ENCODE measurements around the gene QRSL1. TPM values are rescaled to one million over a fixed set of nuclear protein-coding genes. Genes with fewer than 3 reads are reported as not detected.

Gene QRSL1
- polyA plus RNA-seq, 1 of the 3 experiments (the other 2 are of a cell fraction): 5.7 TPM

DNA sequence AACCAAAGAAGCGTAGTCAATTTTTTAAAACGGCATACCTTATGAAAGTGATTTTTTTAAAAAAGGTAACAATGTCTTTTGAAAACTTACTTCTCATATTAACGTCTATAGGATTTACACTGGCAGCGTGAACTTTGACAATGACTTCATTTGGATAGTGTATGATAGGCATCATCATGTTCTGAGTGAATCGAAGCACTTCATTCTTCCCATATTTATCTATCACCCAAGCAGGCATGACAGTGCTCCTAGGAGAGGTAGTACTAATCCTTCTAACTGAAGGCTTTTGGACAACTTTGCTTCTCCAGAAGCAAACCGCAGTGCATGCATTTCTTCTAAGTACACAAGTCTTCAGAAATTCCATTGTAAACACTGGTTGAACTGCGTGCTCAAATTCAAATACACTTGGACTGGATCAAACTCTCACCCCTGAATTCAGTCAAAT, 698 bp upstream of the QRSL1 start:
- peaks cover 47% of the 10 kb centered on the region for H3K79me2 ChIP-seq (ENCODE audit: insufficient read depth)
- H4K20me1 ChIP-seq (ENCODE audit: insufficient read depth): no peaks in the 10 kb centered on the region
- ChIA-PET CTCF (interaction anchor here (1.0 to 1.2 kb wide), 2 partner anchors 9 to 350 kb away, joined by 3 to 4 read pairs; no protein-coding TSS in a partner anchor), POLR2A (interaction anchor here (0.6 kb wide), 1 partner anchor 87 kb away, joined by 4 read pairs; no protein-coding TSS in a partner anchor)
- peak overlapping the region; percentile 73 to 81; a peak in 3 of 4 replicates for H3K27ac ChIP-seq (ENCODE audit: low read depth in 2 of 2, low read length in 1 of 2)
- H3K4me3 ChIP-seq (ENCODE audit: low read depth in 2 of 2, low read length in 1 of 2): peak overlapping the region; percentile 78 to 98
- peaks cover 4 to 11% of the 10 kb centered on the region in 2 experiments; a peak in 3 of 4 replicates for H3K4me1 ChIP-seq (ENCODE audit: control insufficient read depth in 1 of 2, insufficient read depth in 2 of 2, low read depth in 1 of 2, low read length in 1 of 2)
- peak overlapping the region; percentile 94 for H3K9ac ChIP-seq
- H2AFZ ChIP-seq (ENCODE audit: low read depth): peak overlapping the region; percentile 100
- TF ChIP-seq RCOR1 (IDR thresholded peaks at IDR 0.05; ENCODE audit: low read length) (no peak), GABPA (IDR thresholded peaks at IDR 0.05; ENCODE audit: low read depth) (no peak), TAF1 (IDR thresholded peaks at IDR 0.05; ENCODE audit: borderline replicate concordance, low read depth, low read length) (no peak), FOXM1 (IDR thresholded peaks at IDR 0.05; ENCODE audit: low read depth) (no peak), TCF12 (IDR thresholded peaks at IDR 0.05) (no peak), FOSL2 (IDR thresholded peaks at IDR 0.05; ENCODE audit: borderline replicate concordance, low read depth) (no peak), JUND (IDR thresholded peaks at IDR 0.05) (no peak), MEF2A (IDR thresholded peaks at IDR 0.05; ENCODE audit: borderline replicate concordance, low read depth) (no peak), REST (IDR thresholded peaks at IDR 0.05; ENCODE audit: low read depth, low read length) (no peak), SMC3 (IDR thresholded peaks at IDR 0.05; ENCODE audit: low read depth, low read length) (no peak)
- TF ChIP-seq, protein P1, sequence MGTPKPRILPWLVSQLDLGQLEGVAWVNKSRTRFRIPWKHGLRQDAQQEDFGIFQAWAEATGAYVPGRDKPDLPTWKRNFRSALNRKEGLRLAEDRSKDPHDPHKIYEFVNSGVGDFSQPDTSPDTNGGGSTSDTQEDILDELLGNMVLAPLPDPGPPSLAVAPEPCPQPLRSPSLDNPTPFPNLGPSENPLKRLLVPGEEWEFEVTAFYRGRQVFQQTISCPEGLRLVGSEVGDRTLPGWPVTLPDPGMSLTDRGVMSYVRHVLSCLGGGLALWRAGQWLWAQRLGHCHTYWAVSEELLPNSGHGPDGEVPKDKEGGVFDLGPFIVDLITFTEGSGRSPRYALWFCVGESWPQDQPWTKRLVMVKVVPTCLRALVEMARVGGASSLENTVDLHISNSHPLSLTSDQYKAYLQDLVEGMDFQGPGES (IDR thresholded peaks at IDR 0.05; ENCODE audit: low read depth, low read length): no peak
- WGBS (ENCODE audit: low lambda C conversion rate): 19% methylated on average over 7 of the region's 7 CpGs
- no peaks in the 10 kb centered on the region for H3F3A ChIP-seq (replicated peaks; ENCODE audit: insufficient read depth)
- H3K4me2 ChIP-seq: peak overlapping the region; percentile 90
- peaks cover 5% of the 10 kb centered on the region; the same call in 1 of the 2 replicates for H3K9me3 ChIP-seq
- H3K36me3 ChIP-seq (replicated peaks in 1 of 2; ENCODE audit: control insufficient read depth in 1 of 2, insufficient read depth in 2 of 2, low read length in 1 of 2): no peaks in the 10 kb centered on the region
- DNase-seq: no peak
- no peaks in the 10 kb centered on the region for H3K27me3 ChIP-seq (ENCODE audit: insufficient read depth)
- H3K9me2 ChIP-seq: no peaks in the 10 kb centered on the region

- ChIA-PET POLR2A (no interaction called here), CTCF (interaction anchor here (1.3 kb wide), 1 partner anchor 350 kb away, joined by 6 read pairs; no protein-coding TSS in a partner anchor)
- Histone ChIP-seq H3F3A (replicated peaks; ENCODE audit: insufficient read depth) (no peaks in the 10 kb centered on the region), H3K79me2 (ENCODE audit: insufficient read depth) (peaks cover 58% of the 10 kb centered on the region), H3K9me2 (no peaks in the 10 kb centered on the region), H3K9me3 (peaks cover 5% of the 10 kb centered on the region; the same call in 1 of the 2 replicates), H3K9ac (peak overlapping the region; percentile 94), H3K4me3 (ENCODE audit: low read depth in 2 of 2, low read length in 1 of 2) (peak overlapping the region; percentile 78 to 98), H3K4me1 (ENCODE audit: control insufficient read depth in 1 of 2, insufficient read depth in 2 of 2, low read depth in 1 of 2, low read length in 1 of 2) (peaks cover 4 to 11% of the 10 kb centered on the region in 2 experiments; a peak in 3 of 4 replicates), H3K4me2 (peak overlapping the region; percentile 90), H2AFZ (ENCODE audit: low read depth) (peak overlapping the region; percentile 100), H3K36me3 (replicated peaks in 1 of 2; ENCODE audit: control insufficient read depth in 1 of 2, insufficient read depth in 2 of 2, low read length in 1 of 2) (no peaks in the 10 kb centered on the region), H3K27me3 (ENCODE audit: insufficient read depth) (no peaks in the 10 kb centered on the region), H4K20me1 (ENCODE audit: insufficient read depth) (no peaks in the 10 kb centered on the region), H3K27ac (ENCODE audit: low read depth in 2 of 2, low read length in 1 of 2) (peak overlapping the region; percentile 73 to 81)
- no peak for DNase-seq
- WGBS (ENCODE audit: low lambda C conversion rate): 1% methylated on average over 12 of the region's 14 CpGs
- TF ChIP-seq FOXJ3 (CRISPR knock-in tag; IDR thresholded peaks at IDR 0.05) (no peak), RAD21 (IDR thresholded peaks at IDR 0.05; ENCODE audit: low read length) (no peak), EP300 (IDR thresholded peaks at IDR 0.05; ENCODE audit: borderline replicate concordance in 1 of 2, low read depth in 1 of 2, low read length in 1 of 2) (no peak), EZH2phosphoT487 (IDR thresholded peaks at IDR 0.05; ENCODE audit: borderline replicate concordance, low read depth) (no peak), TEAD4 (IDR thresholded peaks at IDR 0.05; ENCODE audit: borderline replicate concordance, insufficient read depth) (no peak), RCOR1 (IDR thresholded peaks at IDR 0.05; ENCODE audit: low read length) (no peak), FOXM1 (IDR thresholded peaks at IDR 0.05; ENCODE audit: low read depth) (no peak), REST (IDR thresholded peaks at IDR 0.05; ENCODE audit: low read depth, low read length) (no peak), JUND (IDR thresholded peaks at IDR 0.05) (no peak)
- TF ChIP-seq, protein P1 (IDR thresholded peaks at IDR 0.05; ENCODE audit: low read depth, low read length): no peak
These were observed 433 bp downstream of the QRSL1 start for GRCh38 chr6:106629859-106630163.

Data from SK-N-SH (cell line).